Kasumi-1 (cell line): ENCODE data around the gene TMEFF1.
A peak's percentile ranks its signal among the peaks of the same experiment; 100 is the strongest.

ENCODE experiments used
- DNase-seq, 2 experiments: peaks; one replicate each; lab custom pipeline; 2025; lab: John Stamatoyannopoulos, UW

TMEFF1 gene

DNA sequence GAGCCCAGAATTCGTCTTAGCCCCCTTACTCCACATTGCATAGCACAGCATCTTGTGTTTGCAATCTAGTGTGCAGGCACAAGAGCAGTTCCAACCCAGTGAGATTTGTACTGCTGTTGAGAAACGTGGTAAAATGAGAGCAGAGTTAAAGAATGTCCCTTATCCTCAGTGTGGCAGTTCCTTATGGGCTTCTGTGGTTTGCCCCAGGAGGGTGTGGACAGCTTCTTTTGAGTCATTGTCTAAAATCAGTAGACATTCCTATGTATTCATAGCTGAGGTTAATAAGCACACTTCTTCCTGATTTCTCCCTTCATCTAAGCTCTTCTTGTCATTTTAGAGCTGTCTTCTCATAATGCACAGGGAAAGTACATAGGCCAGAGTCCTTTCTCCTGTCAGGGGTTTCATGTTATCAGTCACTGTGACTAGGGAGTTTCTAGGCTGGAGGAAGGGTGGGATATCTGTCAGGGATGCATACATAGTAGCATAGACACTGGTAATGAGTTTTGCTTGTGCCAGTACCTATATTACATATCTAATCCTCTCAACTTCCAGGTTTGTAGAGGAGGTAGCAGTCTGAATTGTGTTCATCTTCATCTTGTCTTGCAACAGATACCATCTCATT is 102.9 kb downstream of the TMEFF1 start:
- DNase-seq, result peak in 1 of 2 experiments; percentile 4

DNA sequence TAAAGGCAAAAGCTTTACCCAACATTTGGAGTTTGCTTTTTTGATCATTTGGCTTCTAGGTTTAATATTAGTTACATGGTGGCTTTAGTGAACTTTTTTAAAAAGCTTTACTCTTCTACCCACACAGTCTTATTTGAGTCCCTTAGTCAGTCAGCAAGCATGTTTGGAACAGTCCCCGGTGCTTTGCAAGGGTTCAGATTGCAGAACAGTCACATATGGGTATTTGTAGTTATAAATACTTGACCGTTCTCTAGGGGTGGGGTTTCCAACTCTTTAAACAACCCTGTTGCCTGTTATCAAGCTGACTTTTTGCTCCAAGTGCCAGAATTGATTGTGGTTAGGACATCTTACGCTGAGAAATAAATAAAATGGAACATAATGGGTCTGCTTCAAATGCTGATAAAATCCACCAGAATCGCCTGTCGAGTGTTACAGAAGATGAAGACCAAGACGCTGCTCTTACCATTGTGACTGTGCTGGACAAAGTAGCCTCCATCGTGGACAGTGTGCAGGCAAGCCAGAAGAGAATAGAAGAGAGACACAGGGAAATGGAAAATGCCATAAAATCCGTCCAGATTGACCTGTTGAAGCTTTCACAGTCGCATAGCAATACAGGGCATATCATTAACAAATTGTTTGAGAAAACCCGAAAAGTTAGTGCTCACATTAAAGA is 105.0 kb downstream of the TMEFF1 start, which contains the start of gene CAVIN4:
Gene CAVIN4 (plus strand): TSS at position 304 of the 673 bp plus-strand sequence. CDS start 65 bp downstream, at position 369.
- no peak for DNase-seq

DNA sequence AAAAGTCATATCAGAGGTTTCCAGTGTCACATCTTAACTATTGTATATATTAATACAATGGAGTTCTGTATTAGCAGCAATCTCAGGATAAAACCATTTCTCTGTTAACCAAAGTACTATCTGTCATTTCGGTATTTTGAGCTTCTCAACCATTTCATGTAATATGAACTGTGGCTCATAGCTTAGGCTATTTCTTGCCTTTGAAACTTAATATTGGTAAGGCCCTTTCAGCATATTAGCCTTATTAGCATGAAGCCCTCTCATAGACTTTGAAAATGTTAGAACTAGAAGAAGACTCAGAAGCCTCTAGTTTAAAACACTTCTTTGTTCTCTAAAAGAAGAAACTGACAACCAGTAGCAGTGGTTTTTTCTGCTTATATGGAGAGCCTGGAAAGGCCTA is 105.7 kb downstream of the TMEFF1 start:
- DNase-seq, result no peak

DNA sequence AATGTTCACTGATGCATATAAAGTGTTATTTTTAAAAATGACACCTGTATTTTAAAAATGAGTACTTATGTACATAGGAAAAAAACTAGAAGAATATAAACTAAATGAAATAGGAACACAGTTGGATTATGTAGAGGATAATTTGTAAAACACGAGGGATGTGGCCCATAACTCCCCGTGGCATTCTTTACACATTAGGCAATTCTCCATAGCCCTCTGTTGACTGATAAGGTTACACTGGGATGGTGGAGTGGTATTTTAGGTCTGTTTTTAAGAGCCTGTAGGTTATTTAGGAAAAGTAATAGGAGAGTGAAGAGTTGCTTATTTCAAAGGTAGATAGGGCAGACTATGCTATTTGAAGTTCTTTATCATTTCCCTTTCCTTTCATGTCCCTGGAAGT is 106.7 kb downstream of the TMEFF1 start:
- DNase-seq, result no peak

DNA sequence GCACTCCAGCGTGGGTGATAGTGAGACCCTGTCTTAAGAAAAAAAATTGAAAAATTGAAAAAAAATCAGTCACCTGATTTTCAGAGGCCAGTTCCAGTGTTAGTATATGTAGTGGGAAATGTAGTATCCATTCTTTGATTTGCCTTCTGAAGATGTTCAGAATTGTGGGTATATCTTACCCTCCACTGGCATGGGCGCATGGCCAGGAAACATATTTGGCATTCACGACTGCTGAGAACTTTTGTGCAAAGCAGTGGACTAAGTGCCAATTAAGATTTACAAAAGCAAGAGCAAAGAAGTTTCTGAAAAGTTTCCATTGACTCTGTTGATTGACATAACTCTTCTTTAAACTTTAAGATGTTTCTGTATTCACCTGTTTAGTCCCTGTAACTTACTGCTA is 107.3 kb downstream of the TMEFF1 start:
- DNase-seq, result no peak

DNA sequence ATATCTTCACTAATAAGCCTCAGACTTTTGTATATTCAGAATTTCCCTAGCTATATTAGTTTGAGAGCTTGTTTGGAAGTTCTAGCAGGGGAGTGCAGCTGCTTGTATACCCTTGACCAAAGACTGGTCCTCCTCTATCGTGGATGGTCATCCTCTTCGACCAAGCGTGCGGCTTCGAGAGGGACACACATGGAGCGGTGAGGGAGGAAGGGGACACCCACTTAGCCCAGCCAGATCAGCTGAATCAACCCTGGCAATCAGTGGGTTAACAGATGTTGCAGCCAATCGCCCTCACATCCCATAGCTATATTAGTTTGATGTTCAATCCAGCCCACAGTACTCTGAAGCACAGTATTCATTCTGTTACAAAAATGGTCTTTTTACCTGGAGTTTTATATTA is 108.1 kb downstream of the TMEFF1 start:
- no peak for DNase-seq

DNA sequence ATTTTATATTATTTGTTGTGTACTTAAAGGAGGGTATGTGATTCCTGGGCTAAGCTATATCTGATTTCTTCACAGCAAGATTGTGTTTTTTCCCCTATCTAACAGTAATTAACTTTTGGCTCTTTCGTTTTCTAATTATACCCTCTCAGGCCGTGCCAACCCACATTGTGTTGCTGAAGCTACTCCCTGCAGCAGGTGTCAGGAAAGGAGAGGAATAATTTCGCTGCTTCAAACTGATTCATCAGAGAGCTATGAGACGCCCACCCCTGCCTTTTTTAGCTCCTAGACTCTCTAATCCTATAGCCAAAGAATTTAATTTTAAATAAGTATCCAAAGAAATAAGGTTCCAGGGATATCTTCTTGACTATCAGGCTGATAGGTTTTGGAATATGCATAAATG is 108.7 kb downstream of the TMEFF1 start:
- DNase-seq, result no peak

DNA sequence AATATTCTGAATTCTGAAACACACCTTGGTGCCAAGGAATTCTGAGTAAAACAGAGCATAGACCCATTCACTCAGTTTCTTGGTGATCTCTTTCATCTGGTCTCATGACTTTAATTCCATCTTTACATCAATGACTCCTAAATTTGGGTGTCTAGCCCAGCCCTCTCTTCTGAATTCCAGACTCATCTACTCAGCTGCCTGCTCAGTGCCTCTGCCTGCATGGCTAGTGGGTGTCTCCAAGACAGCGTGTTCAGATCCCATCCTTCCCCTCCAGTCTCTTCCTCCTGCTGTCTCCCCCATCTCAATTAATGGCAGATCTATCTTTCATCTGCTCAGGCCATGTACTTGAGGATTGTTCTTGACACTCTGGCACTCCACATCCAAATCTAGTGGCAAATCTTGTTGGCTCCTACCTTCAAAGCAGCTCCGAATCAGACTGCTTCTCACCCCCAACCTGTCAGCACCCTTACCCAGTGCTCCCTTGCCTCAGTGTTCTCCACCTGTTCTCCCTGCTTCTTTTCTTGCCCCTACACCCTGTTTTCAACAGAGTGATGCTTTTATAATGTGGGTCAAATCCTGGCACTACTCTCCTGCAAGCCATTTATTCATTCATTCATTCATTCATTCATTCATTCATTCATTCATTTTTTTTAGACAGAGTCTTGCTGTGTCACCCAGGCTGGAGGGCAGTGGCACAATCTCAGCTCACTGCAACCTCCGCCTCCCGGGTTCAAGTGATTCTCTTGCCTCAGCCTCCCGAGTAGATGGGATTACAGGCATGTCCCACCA is 110.3 kb downstream of the TMEFF1 start:
- DNase-seq, result no peak

DNA sequence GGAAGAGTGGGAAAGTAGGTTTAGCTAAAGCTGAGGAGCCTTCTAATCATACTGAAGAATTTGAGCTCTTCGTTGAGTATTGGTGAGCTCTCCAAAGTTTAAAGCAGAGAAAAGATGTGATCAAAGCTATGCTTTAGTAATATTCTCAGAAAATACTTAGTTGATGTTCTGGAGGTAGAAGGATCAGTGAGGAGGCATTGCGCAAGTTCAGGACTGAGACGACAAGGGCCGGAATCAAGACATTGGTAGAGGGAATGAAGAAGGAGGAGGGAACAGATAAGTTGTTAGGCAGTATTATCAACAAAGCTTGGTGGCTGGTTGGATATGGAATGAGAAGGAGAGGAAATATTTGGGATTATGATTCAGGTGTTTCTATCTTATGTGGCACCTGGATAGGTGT is 112.0 kb downstream of the TMEFF1 start:
- DNase-seq, result no peak

DNA sequence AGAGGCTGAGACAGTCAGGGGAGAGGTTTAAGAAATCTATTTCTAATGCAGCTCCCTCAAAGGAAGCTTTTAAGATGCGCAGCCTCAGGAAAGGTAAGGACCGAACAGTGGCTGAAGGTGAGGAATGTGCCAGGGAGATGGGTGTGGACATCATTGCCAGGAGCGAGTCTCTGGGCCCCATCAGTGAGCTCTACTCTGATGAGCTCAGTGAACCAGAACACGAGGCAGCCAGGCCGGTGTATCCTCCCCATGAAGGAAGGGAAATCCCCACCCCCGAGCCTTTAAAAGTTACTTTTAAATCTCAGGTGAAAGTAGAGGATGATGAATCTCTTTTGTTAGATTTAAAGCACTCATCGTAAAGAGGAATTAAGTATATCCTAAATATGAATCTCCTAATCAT is 113.1 kb downstream of the TMEFF1 start:
- DNase-seq, result no peak

DNA sequence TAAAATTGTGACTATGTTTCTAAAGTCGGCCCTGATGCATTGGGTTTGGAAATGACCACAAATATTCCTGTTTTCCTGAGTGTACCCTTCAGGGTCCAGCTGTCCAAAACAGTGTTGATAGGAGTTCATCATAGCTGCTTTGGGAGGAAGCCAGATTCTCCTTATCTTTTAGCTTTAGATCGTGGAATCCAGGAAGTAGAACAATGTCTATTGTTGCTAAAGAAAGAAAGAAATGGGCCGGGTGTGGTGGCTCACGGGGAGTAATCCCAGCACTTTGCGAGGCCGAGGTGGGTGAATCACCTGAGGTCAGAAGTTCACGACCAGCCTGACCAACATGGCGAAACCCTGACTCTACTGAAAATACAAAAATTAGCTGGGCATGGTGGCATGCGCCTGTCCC is 114.4 kb downstream of the TMEFF1 start:
- DNase-seq, result no peak

DNA sequence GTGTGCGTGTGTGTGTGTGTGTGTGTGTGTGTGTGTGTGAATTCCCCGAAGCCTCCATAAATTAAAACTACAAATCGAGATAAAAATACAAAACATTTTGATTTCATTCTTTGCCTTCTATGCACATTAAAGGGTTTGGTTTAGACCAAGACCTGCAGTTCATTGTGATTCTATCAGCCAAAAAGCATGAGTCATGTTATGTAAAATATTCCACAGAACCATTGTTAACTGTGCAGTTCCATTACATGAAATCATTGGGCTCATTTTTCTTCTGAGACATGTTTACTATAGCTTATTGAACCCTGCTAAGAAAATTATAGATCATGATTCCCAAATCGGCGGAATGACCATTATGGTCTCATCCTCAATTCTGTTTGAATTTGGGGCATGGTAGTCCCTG is 116.6 kb downstream of the TMEFF1 start:
- DNase-seq, result no peak

DNA sequence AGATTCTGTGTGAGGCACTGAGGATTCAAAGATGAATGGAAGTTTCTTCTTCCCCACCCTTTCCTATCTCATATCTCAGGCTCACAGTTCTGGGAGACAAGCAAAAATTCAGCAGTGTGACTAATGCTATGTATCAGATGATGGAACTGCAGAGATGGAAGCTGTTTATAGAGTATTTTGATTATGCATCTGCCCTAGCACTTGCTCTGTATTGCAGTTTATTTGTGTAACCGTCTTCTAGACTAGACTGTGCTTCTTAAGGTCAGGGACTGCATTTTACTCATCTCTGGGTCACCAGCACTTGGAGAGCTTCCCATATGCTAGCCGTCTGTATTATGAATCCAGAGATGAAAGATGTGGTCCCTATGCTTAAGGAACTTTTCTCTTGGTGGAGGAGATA is 117.5 kb downstream of the TMEFF1 start:
- DNase-seq, result no peak

DNA sequence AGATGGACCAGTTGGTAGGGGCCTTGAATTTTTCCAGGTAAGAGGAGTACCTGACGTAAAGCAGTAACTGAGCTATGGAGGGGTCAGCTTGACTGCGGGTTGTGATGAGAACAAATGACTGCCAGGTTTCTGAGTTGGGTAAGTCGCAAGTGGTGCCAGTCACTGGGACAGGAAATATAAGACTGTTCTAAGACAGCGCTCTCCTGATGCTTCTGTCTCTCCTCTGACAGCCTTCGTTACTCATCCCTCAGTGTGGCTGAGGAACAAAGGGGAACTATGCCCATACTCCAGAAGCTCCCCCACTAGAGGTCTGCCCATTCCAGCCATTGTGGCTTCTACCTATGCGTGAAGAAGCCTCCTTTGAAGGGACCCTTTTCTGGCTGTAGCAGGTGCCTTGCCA is 118.2 kb downstream of the TMEFF1 start:
- no peak for DNase-seq

DNA sequence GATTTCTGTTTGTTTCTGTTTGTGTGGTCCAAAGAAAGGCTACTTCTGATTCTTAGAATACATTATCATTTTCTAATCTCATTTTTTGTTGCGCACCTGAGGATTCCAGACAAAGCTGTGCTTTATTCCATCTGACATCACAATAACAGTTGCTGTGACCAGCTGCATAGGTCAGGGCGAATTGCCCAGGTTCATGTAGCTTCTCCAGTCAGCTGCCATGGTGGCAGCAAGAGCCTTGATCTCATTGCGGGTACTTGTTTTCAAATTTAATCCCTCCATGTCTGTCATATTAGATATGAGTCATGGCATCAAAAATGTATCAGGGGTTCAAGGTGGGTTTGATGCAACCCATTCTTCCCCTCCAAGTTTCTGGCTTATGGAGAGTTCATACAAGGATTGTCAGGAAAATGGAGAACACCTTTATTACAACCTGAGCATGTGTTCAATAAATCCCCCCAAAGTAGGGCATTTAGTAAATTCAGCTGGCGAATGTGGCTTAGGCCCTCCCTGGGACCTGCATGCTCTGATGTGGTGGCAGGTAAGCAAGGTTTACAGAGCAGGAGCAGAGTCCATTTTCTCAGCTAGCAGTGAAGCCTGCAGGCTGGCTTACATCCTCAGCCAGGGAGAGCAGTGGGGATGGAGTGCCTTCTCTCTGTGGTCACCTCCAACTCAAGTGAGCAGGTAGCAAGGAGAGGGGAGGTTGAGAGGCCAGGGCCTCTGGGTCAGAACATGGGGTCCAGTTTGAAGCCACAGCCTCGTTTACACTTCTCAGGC is 118.9 kb downstream of the TMEFF1 start:
- DNase-seq, result no peak

DNA sequence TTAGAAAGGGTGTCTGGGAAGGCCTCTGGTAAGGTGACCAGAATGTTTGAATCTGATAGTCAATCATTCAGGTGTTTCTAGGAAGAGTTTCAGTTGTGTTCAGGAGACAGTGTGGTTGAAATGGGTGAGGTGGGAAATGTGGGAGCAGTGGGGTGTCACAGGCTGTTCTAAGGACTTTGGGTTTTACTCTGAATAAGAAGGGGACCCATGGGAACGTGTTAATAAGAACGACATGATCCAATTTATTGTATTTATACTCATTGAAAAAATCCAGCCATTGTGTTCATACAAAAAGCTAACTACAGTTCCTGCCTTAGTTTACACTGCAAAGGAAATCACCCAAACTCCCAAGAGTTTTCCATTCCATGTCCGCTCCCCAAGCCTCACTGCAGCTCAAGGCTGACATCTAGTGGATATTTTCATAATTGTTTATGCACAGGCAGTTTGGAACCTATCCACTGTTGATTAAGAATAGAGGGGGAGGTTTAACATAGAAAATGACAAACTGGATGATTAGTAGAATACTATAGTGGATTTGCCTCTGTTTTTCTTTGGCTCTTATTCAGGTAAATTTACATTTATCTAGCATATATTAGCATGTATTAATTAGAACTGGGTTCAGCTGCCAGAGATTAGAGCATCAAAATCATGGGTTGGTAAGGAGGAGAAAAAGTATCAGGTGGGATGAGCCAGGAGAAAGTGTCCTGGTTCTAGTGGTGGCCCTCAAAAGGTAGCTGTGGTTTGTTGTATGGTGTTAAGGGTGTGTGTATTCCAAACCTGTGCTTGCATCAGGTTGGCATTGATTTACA is 122.6 kb downstream of the TMEFF1 start:
- peak; percentile 62 for DNase-seq

DNA sequence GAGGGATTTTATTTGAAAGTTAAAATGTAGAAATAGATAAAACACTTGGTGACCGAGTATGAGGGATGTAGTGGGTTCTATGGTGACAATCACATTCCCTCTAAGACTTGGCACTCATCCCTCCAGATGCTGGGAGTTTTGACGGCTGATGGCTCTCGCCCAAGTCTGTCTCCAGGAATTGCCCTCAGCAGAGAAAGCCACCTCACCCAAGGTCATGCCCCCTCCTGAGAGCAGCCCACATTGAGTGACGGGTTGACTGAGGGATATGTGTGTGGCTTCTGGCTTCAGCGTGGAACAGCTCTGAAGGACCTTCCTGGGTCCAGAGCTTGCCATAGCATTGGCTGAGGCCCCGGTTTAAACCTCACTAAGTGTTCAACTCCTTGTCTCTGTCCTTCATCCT is 124.3 kb downstream of the TMEFF1 start:
- no peak for DNase-seq

DNA sequence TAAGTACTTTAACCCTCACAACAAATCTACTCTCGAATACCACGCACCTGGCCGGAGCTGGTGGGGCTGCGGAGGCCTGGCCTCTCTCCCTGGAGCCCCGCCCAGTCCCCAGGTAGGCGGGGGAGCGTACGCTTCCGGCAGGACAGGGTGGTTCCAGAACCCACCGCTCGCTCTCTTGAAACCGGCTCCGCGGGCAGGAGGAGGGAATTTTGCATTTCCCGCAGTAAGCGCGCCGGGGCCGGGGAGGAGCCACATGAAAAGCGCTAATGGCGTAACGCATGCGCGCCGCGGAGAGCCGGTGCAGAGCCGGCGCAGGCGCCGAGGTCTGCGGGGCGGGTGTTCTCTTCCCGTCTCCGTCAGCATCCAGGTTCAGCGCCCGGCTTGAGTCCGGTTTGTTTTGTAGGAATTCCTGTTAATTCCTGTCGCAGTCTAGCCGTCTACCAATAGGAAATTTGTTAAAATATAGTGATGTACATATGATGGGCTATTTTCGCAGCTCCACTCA is 125.7 kb downstream of the TMEFF1 start:
- peak; percentile 64 to 76 for DNase-seq

DNA sequence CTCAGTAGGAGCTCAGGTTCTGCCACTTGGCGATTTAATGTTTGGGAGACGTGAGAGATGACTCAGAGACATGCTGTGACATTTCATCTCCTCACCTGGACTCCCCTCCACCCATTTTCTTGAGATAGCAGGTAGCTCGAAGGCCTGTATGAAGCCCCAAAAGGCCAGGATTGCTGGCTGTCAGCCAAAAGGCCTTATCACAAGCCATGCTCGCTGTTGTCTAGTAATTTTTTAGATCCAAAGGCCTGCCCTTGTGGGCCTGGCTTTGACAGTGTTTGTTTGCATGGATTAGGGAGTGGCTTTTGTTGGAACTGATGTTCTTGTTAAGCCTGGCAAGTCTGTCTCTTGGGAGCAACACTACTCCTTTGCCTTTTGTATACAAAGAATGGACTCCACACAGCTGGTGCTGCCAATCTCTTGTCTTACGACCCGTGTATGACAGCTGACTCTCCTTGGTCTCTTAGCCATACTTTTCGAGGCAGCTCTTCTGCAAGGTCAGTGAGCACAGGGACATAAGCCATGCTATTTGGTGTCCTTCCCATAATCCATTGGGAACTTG is 127.7 kb downstream of the TMEFF1 start:
- no peak for DNase-seq

DNA sequence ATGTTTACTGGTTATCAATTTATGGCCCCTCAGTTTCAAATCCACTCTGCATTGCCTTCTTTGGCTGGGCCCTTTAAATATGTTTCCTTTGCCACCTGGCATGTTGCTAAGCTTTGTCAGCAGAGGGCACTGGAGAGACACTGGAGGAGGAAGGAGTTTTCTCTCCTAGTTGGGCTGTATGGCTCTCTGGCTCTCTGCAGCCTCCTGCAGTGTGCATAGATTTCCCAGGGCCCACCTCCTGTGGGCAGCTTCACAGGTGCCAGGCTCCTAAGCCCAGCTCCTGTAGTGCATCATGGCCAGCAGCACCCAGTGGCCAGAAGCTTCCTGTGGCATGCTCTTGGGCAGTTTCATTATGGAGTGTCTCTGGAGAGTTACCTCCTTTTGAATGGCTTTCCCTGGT is 128.3 kb downstream of the TMEFF1 start:
- DNase-seq, result peak; percentile 86 to 93

DNA sequence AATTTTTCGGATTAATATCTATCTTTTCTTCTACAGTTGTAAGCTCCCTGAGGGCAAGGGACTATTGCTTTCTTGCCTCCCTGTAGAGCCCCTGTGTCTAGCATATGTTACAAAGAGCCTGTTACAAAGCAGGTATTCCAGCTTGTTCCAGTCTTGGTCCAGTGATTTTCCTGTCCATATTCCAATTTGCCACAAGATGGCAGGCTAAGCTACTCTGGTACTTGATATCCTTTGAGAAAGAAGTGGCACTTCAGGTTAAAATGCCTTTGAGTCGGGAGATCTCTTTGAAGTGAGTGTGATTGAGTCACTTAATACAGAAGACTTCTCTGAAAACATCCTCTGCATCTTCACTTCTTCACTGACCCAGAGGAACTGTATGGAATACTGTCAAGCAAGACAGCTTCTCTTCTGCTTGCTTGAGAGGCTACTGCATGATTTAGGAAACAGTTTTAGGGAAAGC is 129.4 kb downstream of the TMEFF1 start:
- DNase-seq, result peak; percentile 50 to 69
